ENCODE measurements around the gene PSPC1. TPM values are rescaled to one million over a fixed set of nuclear protein-coding genes. Genes with fewer than 3 reads are reported as not detected.

Gene PSPC1
- total and polyA plus RNA-seq, 2 experiments from 2014 or later = 29.2 to 78.4 TPM

DNA sequence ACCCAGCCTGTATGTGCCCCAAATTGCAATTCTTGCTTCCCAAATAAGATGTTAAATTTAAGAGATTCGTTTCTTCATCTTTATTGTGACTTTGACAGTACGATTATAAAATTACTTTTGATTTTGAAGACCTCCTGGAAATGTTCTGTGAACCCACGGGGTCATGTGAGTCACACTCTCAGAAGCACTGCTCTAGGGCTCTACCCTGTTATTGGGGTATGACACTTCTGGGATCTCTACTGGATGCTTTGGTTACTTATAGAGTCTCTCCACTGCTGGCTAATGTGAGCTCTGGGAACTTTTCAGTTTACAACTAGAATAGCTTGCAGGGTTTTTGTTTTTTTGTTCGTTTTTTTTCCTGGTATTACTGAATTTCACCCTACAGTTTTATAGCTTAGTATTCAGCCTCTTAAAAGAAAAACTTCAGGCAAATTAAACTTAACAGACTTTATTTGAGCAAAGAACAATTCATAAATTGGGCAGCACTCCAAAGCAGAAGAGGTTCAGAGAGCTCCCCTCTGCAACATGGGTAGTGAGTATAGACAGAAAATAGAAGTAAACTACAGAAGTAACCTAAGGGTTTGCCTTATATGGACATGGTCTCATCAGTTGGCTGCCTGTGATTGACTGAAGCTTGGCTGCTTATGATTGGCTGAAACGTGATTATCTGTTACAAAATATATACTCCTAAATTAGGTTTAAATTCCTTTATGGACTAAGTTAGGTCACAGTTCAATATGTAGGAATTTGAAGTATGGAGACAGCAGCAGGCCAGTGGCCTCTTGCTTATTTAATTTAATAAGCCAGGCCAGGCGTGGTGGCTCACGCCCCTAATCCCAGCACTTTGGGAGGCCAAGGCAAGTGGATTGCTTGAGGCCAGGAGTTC is 28.5 kb upstream of the PSPC1 start:
- Histone ChIP-seq H3K4me1 (ENCODE audit: low read depth) (no peaks in the 10 kb centered on the region), H3K27me3 (no peaks in the 10 kb centered on the region), H3K36me3 (no peaks in the 10 kb centered on the region), H3K27ac (no peak overlapping the region), H3K9me3 (ENCODE audit: low read depth) (no peaks in the 10 kb centered on the region), H3K4me3 (no peak overlapping the region)
- TF ChIP-seq, protein P1, sequence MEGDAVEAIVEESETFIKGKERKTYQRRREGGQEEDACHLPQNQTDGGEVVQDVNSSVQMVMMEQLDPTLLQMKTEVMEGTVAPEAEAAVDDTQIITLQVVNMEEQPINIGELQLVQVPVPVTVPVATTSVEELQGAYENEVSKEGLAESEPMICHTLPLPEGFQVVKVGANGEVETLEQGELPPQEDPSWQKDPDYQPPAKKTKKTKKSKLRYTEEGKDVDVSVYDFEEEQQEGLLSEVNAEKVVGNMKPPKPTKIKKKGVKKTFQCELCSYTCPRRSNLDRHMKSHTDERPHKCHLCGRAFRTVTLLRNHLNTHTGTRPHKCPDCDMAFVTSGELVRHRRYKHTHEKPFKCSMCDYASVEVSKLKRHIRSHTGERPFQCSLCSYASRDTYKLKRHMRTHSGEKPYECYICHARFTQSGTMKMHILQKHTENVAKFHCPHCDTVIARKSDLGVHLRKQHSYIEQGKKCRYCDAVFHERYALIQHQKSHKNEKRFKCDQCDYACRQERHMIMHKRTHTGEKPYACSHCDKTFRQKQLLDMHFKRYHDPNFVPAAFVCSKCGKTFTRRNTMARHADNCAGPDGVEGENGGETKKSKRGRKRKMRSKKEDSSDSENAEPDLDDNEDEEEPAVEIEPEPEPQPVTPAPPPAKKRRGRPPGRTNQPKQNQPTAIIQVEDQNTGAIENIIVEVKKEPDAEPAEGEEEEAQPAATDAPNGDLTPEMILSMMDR (IDR thresholded peaks at IDR 0.05; ENCODE audit: low read depth, low read length) = no peak
- DNase-seq (ENCODE audit: low read depth in 1 of 2, low spot score in 1 of 2) = peak in 1 of 2 donors; percentile 12

DNA sequence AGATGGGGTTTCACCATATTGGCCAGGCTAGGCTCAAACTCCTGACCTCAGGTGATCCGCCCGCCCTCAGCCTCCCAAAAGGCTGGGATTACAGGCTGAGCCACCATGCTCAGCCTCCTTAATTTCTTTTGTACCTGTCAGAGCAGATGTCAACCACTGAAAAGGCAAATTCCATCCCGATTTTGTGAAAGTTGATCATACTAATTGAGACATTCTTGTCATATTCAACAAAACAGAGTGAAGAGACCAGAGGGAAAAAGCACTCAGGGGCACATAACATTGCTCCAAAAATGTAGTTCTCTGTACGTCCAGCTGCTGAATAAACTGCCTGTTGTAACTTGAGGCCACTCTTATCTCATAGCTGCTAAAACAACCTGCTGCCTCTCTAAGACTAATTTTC is 27.4 kb upstream of the PSPC1 start:
- H3K4me3 ChIP-seq = no peak overlapping the region
- no peaks in the 10 kb centered on the region for H3K9me3 ChIP-seq (ENCODE audit: low read depth)
- no peaks in the 10 kb centered on the region for H3K27me3 ChIP-seq
- H3K36me3 ChIP-seq = no peaks in the 10 kb centered on the region
- no peaks in the 10 kb centered on the region for H3K4me1 ChIP-seq (ENCODE audit: low read depth)
- H3K27ac ChIP-seq = no peak overlapping the region
- TF ChIP-seq, protein P1 (IDR thresholded peaks at IDR 0.05; ENCODE audit: low read depth, low read length) = no peak
- no peak for DNase-seq (ENCODE audit: low read depth in 1 of 2, low spot score in 1 of 2)

DNA sequence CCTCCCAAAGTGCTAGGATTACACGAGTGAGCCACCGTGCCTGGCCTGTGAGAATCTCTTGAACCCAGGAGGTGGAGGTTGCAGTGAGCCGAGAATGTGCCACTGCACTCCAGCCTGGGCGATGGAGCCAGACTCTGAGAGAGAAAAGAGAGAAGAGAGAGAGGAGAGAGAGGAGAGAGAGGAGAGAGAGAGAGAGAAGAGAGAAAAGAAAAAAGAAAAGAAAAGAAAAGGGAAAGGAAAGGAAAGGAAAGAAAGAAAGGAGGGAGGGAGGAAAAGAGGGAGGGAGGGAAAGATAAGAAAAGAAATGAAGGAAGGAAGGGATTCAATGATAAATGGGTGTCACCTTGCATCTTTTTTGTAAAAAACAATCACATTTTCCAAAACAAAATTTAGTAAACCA is 23.0 kb upstream of the PSPC1 start:
- Histone ChIP-seq H3K9me3 (ENCODE audit: low read depth) (no peaks in the 10 kb centered on the region), H3K27me3 (no peaks in the 10 kb centered on the region), H3K4me1 (ENCODE audit: low read depth) (no peaks in the 10 kb centered on the region), H3K4me3 (no peak overlapping the region), H3K36me3 (no peaks in the 10 kb centered on the region), H3K27ac (no peak overlapping the region)
- no peak for DNase-seq (ENCODE audit: low read depth in 1 of 2, low spot score in 1 of 2)
- TF ChIP-seq, protein P1 (IDR thresholded peaks at IDR 0.05; ENCODE audit: low read depth, low read length) = no peak

DNA sequence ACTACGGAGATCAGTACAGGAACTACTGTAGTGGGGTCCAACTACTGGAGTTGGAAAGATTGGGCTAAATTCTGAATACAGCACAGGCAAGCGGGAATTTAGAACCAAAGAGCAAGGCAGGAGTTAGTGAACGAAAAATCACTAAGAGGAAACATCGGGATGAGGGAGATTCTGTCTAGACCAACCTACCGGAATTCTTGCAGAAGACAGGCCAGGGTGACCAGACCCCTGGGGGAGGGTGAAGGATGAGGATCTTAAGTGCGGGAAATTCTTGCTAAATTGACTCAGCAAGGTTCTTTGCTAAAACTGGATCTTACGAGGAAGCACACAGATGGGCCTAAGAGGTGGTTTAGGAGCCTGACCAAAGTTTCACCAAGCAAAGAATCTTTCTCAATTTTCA is 13.2 kb upstream of the PSPC1 start:
- no peak overlapping the region for H3K4me3 ChIP-seq

DNA sequence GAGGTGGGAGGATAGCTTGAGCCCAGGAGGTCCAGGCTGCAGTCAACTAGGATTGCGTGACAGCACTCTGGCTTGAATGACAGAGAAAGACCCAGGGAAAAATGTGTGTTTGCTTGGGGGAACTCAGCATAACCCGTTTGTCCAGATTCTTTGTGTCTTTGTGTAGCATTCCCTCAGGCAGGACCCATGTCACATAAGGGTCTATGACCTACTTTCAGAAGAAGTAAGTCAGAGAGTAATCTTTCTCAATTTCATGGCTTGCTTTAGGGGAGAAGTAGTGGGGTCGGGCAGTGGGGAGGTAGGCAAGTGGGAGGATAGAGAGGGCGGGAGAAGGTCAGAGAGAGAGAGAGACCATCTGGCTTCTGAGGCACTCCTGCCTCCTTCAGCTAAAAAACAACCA is 11.9 kb upstream of the PSPC1 start:
- Histone ChIP-seq H3K4me1 (ENCODE audit: low read depth) (no peaks in the 10 kb centered on the region), H3K36me3 (no peaks in the 10 kb centered on the region), H3K27me3 (no peaks in the 10 kb centered on the region), H3K4me3 (no peak overlapping the region), H3K9me3 (ENCODE audit: low read depth) (no peaks in the 10 kb centered on the region), H3K27ac (no peak overlapping the region)
- TF ChIP-seq, protein P1 (IDR thresholded peaks at IDR 0.05; ENCODE audit: low read depth, low read length) = no peak
- no peak for DNase-seq (ENCODE audit: low read depth in 1 of 2, low spot score in 1 of 2)

More for the DNA sequence above, 13.2 kb upstream of the PSPC1 start:
- TF ChIP-seq, protein P1 (IDR thresholded peaks at IDR 0.05; ENCODE audit: low read depth, low read length) = no peak
- H3K36me3 ChIP-seq = no peaks in the 10 kb centered on the region
- no peak for DNase-seq (ENCODE audit: low read depth in 1 of 2, low spot score in 1 of 2)
- H3K4me1 ChIP-seq (ENCODE audit: low read depth) = no peaks in the 10 kb centered on the region
- H3K27me3 ChIP-seq = no peaks in the 10 kb centered on the region
- H3K9me3 ChIP-seq (ENCODE audit: low read depth) = no peaks in the 10 kb centered on the region
- H3K27ac ChIP-seq = no peak overlapping the region
